HCT116 (cell line): Measurements from ENCODE around the gene FRY. TPM values are rescaled to one million over a fixed set of nuclear protein-coding genes. Genes with fewer than 3 reads are reported as not detected.

Experiments
- ATAC-seq: fragments of 200-7000 bp; cut with Tn5 transposase; 2 replicates; pipeline ENCODE4 v1.9.1; 2020; ENCODE audit warnings: mild to moderate bottlenecking, moderate library complexity
- BruUV-seq: library from RNA; stranded (reverse); fragments of 400-500 nt; replicated peaks from 2 replicates; lab custom pipeline; 2021; lab: Mats Ljungman, UMichigan
- CTCF ChIA-PET: fragments of 300-600 bp; sonication (Branson Sonifier 250); formaldehyde crosslinking; loops from one replicate; lab custom pipeline; 2021; ENCODE audit warnings: antibody characterized with exemption; lab: Charles Lee
- POLR2A ChIA-PET: fragments of 300-600, 350-600 bp; sonication (Branson Sonifier 250); formaldehyde crosslinking; loops from one replicate; lab custom pipeline; 2021; ENCODE audit warnings: antibody characterized with exemption; lab: Charles Lee
- RAD21 ChIA-PET, 2 experiments: fragments of 300-600 bp; sonication (Branson Sonifier 250); formaldehyde crosslinking; loops; one replicate each; lab custom pipeline; 2023; ENCODE audit warnings: low total read pairs in 2 of 2; ENCODE audit not compliant: uncharacterized antibody in 2 of 2, unreplicated experiment in 2 of 2, low non-redundant PET in 1 of 2; lab: Charles Lee
- DNase-seq: peaks from one replicate; pipeline ENCODE4 v3.0.0-alpha.2; 2010; ENCODE audit warnings: low read depth, low spot score
- H2AFZ ChIP-seq: fragments of 200-600 bp; shearing (Covaris generic), sonication (generic); 2 replicates; pipeline ENCODE4 v1.6.1; 2017; ENCODE audit warnings: low read depth, mixed run types, mixed read lengths, antibody characterized with exemption, low read length; ENCODE audit not compliant: poor library complexity, severe bottlenecking
- H3K27ac ChIP-seq: 2 replicates; pipeline ENCODE4 v1.5.1; 2012; ENCODE audit warnings: low read depth, low read length
- H3K27me3 ChIP-seq: fragments of 200-600 bp; sonication (generic); 2 replicates; pipeline ENCODE4 v1.6.1; 2016; ENCODE audit warnings: mixed run types, low read length, mixed read lengths; ENCODE audit not compliant: insufficient read depth
- H3K36me3 ChIP-seq, 2 experiments: fragments of 200-500 bp in 1 of 2; fragments of 200-600 bp in 1 of 2; sonication (Bioruptor generic) in 1 of 2; sonication (generic) in 1 of 2; 2 replicates each; pipeline versions ENCODE4 v1.5.1 to v1.6.1; 2014 to 2016; ENCODE audit warnings: low read length in 2 of 2, inconsistent platforms in 1 of 2, mixed read lengths in 1 of 2, mixed run types in 1 of 2; ENCODE audit not compliant: insufficient read depth in 2 of 2, control insufficient read depth in 1 of 2
- H3K4me1 ChIP-seq, 2 experiments: fragments of 200-600 bp in 1 of 2; sonication (generic) in 1 of 2; 2 replicates each; pipeline versions ENCODE4 v1.5.1 to v1.6.1; 2012 to 2017; ENCODE audit warnings: low read length in 2 of 2, inconsistent platforms in 1 of 2, mild to moderate bottlenecking in 1 of 2, mixed read lengths in 1 of 2, mixed run types in 1 of 2, moderate library complexity in 1 of 2; ENCODE audit not compliant: insufficient read depth in 2 of 2, control insufficient read depth in 1 of 2
- H3K4me2 ChIP-seq: fragments of 200-600 bp; sonication (generic); 2 replicates; pipeline ENCODE4 v1.6.1; 2017; ENCODE audit warnings: mixed run types, low read length, mixed read lengths
- H3K4me3 ChIP-seq, 2 experiments: fragments of 200-600 bp in 1 of 2; sonication (generic) in 1 of 2; replicated peaks in 1 of 2; 2 replicates each; pipeline ENCODE4 v1.5.1; 2011 to 2016; ENCODE audit warnings: low read length in 2 of 2, control low read depth in 1 of 2, low read depth in 1 of 2, mild to moderate bottlenecking in 1 of 2, mixed read lengths in 1 of 2, mixed run types in 1 of 2
- H3K79me2 ChIP-seq: fragments of 200-600 bp; sonication (generic); 2 replicates; pipeline ENCODE4 v1.6.1; 2017; ENCODE audit warnings: mild to moderate bottlenecking, mixed run types, low read length, moderate library complexity, mixed read lengths; ENCODE audit not compliant: insufficient read depth
- H3K9ac ChIP-seq: fragments of 200-600 bp; sonication (generic); 2 replicates; pipeline ENCODE4 v1.6.1; 2016; ENCODE audit warnings: low read length, mixed read lengths
- H3K9me2 ChIP-seq: fragments of 200-600 bp; sonication (generic), shearing (Covaris generic); 2 replicates; pipeline ENCODE4 v1.6.1; 2017; ENCODE audit warnings: mixed run types, mild to moderate bottlenecking, moderate library complexity; ENCODE audit not compliant: insufficient read depth
- H3K9me3 ChIP-seq, 2 experiments: fragments of 200-500 bp in 1 of 2; fragments of 200-600 bp in 1 of 2; sonication (Bioruptor generic) in 1 of 2; sonication (generic) in 1 of 2; 2 replicates each; pipeline ENCODE4 v1.6.1; 2014 to 2017; ENCODE audit warnings: low read length in 2 of 2, mixed read lengths in 2 of 2, inconsistent platforms in 1 of 2, low read depth in 1 of 2, mild to moderate bottlenecking in 1 of 2, mixed run types in 1 of 2, moderate library complexity in 1 of 2; ENCODE audit not compliant: control insufficient read depth in 1 of 2, insufficient read depth in 1 of 2
- H4K20me1 ChIP-seq: fragments of 200-600 bp; sonication (generic), shearing (Covaris generic); 2 replicates; pipeline ENCODE4 v1.6.1; 2017; ENCODE audit warnings: mixed run types, mild to moderate bottlenecking, moderate library complexity; ENCODE audit not compliant: insufficient read depth
- EZH2 ChIP-seq: fragments of 200-600 bp; sonication (generic); IDR thresholded peaks from 2 replicates; pipeline ENCODE4 v1.6.1; 2017; ENCODE audit warnings: antibody characterized with exemption, mixed run types
- EZH2phosphoT487 ChIP-seq: fragments of 200-600 bp; IDR thresholded peaks from 2 replicates; pipeline ENCODE4 v1.6.1; 2018; ENCODE audit warnings: antibody characterized with exemption, borderline replicate concordance
- POLR2AphosphoS5 ChIP-seq: IDR thresholded peaks from 2 replicates; pipeline ENCODE4 v1.6.1; 2011; ENCODE audit warnings: mild to moderate bottlenecking, low read depth, low read length, moderate library complexity
- SIN3A ChIP-seq: IDR thresholded peaks from 2 replicates; pipeline ENCODE4 v1.6.1; 2012; ENCODE audit warnings: low read depth
- SP1 ChIP-seq: IDR thresholded peaks from 2 replicates; pipeline ENCODE4 v1.6.1; 2012; ENCODE audit warnings: low read depth
- SRF ChIP-seq: IDR thresholded peaks from 2 replicates; pipeline ENCODE4 v1.6.1; 2012; ENCODE audit warnings: low read depth
- YY1 ChIP-seq: IDR thresholded peaks from 2 replicates; pipeline ENCODE4 v1.6.1; 2011; ENCODE audit warnings: low read length, low read depth, moderate library complexity, mild to moderate bottlenecking; ENCODE audit not compliant: insufficient replicate concordance; ENCODE audit errors: extremely low read depth
- ZFX ChIP-seq: fragments of 450-650 bp; IDR thresholded peaks from 2 replicates; pipeline ENCODE4 v1.6.1; 2017
- ZNF274 ChIP-seq: fragments of 200-500 bp; sonication (Bioruptor generic); IDR thresholded peaks from 2 replicates; pipeline ENCODE4 v1.6.1; 2014; ENCODE audit warnings: mild to moderate bottlenecking, low read depth, low read length, inconsistent platforms
- intact Hi-C: fragments of 100-400 bp; cut with micrococcal nuclease; formaldehyde crosslinking; loops from 2 replicates; pipeline ENCODE4 v1.10.0; 2022
- total RNA-seq: library from RNA; stranded (reverse); gene quantifications from one replicate; pipeline ENCODE4 v1.2.1, GENCODE V29; 2021; ENCODE audit not compliant: unreplicated experiment
- TF ChIP-seq, protein P1 (sequence below): IDR thresholded peaks from 2 replicates; pipeline ENCODE4 v1.6.1; 2012
- TF ChIP-seq, protein P2 (sequence below): IDR thresholded peaks from 2 replicates; pipeline ENCODE4 v1.6.1; 2011; ENCODE audit warnings: mild to moderate bottlenecking, low read length, moderate library complexity; ENCODE audit not compliant: insufficient replicate concordance; ENCODE audit errors: extremely low read depth
- TF ChIP-seq, protein P3 (sequence below), 3 experiments: fragments of 200-600 bp in 1 of 3; sonication (generic) in 1 of 3; IDR thresholded peaks in 2 of 3; conservative IDR thresholded peaks in 1 of 3; 2 replicates each; pipeline ENCODE4 v1.5.1; 2012 to 2017; ENCODE audit warnings: low read depth in 2 of 3, low read length in 2 of 3, antibody characterized with exemption in 1 of 3, borderline replicate concordance in 1 of 3, control low read depth in 1 of 3, mild to moderate bottlenecking in 1 of 3, mixed read lengths in 1 of 3, mixed run types in 1 of 3, moderate library complexity in 1 of 3; ENCODE audit not compliant: insufficient read depth in 1 of 3
- TF ChIP-seq, protein P4 (sequence below): IDR thresholded peaks from 2 replicates; pipeline ENCODE4 v1.6.1; 2012

The FRY gene
- total RNA-seq, 1 experiment from 2014 or later, result 1.4 TPM

DNA sequence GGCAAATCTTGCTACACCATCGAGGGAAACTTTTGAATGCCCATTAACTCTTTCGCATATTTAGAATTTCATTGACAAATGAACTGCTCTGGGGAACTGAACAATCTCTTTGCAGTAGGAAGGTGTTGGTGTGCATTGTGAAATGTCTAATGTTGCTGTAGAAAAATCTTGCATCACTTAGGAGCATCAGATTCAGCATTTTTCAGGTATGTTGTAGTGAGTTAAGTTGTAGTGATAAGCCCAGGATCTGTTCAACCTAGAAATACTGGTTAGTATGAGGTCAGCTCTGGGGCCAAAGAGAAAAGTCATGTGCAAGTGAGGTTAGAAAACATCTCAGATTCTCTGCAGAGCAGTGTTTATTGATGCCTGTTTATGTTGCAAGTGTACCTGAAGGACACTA is 4.1 kb downstream of the FRY start:
- Histone ChIP-seq H3K27me3 (no peaks in the 10 kb centered on the region), H3K9me3 (no peaks in the 10 kb centered on the region), H3K9me2 (no peaks in the 10 kb centered on the region), H4K20me1 (no peaks in the 10 kb centered on the region), H3K4me3 (no peak overlapping the region), H3K9ac (no peak overlapping the region), H3K4me1 (peaks cover 7 to 8% of the 10 kb centered on the region in 2 experiments; a peak in 3 of 4 replicates), H3K36me3 (no peaks in the 10 kb centered on the region), H3K4me2 (no peak overlapping the region), H3K27ac (no peak overlapping the region), H3K79me2 (no peaks in the 10 kb centered on the region), H2AFZ (no peak overlapping the region)
- ATAC-seq (no peak), DNase-seq (no peak)
- POLR2A ChIA-PET, result no interaction called here
- intact Hi-C loops, result no loop called here
- no peak for TF ChIP-seq SP1
- TF ChIP-seq, protein P1, sequence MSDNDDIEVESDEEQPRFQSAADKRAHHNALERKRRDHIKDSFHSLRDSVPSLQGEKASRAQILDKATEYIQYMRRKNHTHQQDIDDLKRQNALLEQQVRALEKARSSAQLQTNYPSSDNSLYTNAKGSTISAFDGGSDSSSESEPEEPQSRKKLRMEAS, result no peak
- TF ChIP-seq ZNF274, result no peak
- no peak for TF ChIP-seq EZH2
- TF ChIP-seq, protein P2, sequence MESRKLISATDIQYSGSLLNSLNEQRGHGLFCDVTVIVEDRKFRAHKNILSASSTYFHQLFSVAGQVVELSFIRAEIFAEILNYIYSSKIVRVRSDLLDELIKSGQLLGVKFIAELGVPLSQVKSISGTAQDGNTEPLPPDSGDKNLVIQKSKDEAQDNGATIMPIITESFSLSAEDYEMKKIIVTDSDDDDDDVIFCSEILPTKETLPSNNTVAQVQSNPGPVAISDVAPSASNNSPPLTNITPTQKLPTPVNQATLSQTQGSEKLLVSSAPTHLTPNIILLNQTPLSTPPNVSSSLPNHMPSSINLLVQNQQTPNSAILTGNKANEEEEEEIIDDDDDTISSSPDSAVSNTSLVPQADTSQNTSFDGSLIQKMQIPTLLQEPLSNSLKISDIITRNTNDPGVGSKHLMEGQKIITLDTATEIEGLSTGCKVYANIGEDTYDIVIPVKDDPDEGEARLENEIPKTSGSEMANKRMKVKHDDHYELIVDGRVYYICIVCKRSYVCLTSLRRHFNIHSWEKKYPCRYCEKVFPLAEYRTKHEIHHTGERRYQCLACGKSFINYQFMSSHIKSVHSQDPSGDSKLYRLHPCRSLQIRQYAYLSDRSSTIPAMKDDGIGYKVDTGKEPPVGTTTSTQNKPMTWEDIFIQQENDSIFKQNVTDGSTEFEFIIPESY, result no peak
- TF ChIP-seq, protein P3, sequence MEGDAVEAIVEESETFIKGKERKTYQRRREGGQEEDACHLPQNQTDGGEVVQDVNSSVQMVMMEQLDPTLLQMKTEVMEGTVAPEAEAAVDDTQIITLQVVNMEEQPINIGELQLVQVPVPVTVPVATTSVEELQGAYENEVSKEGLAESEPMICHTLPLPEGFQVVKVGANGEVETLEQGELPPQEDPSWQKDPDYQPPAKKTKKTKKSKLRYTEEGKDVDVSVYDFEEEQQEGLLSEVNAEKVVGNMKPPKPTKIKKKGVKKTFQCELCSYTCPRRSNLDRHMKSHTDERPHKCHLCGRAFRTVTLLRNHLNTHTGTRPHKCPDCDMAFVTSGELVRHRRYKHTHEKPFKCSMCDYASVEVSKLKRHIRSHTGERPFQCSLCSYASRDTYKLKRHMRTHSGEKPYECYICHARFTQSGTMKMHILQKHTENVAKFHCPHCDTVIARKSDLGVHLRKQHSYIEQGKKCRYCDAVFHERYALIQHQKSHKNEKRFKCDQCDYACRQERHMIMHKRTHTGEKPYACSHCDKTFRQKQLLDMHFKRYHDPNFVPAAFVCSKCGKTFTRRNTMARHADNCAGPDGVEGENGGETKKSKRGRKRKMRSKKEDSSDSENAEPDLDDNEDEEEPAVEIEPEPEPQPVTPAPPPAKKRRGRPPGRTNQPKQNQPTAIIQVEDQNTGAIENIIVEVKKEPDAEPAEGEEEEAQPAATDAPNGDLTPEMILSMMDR (IDR thresholded peaks at IDR 0.05 in 2 of 3, conservative IDR thresholded peaks at IDR 0.05 in 1 of 3; ENCODE audit: borderline replicate concordance in 1 of 3, insufficient read depth in 1 of 3, low read depth in 2 of 3, low read length in 2 of 3), result no peak
- TF ChIP-seq EZH2phosphoT487, result no peak
- TF ChIP-seq YY1, result no peak
- no peak for TF ChIP-seq SIN3A
- TF ChIP-seq ZFX, result no peak
- TF ChIP-seq, protein P4, sequence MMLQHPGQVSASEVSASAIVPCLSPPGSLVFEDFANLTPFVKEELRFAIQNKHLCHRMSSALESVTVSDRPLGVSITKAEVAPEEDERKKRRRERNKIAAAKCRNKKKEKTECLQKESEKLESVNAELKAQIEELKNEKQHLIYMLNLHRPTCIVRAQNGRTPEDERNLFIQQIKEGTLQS, result no peak
- no peak for TF ChIP-seq POLR2AphosphoS5
- no peak for TF ChIP-seq SRF
- BruUV-seq, result no TSS peak
- CTCF ChIA-PET, result no interaction called here
- RAD21 ChIA-PET, result no interaction called here
